ENCODE results near the gene BTBD1. TPM values are rescaled to one million over a fixed set of nuclear protein-coding genes. Genes with fewer than 3 reads are reported as not detected.

Gene BTBD1
- total and polyA plus RNA-seq, 2 experiments from 2014 or later: 60.3 to 121 TPM

- Histone ChIP-seq H3K4me1 (ENCODE audit: insufficient read depth) (no peaks in the 10 kb centered on the region), H2AFZ (no peak overlapping the region), H3K36me3 (ENCODE audit: low read depth) (no peaks in the 10 kb centered on the region), H3K4me2 (ENCODE audit: unreplicated experiment) (no peak overlapping the region), H3F3A (ENCODE audit: insufficient read depth) (no peaks in the 10 kb centered on the region), H3K27me3 (replicated peaks; ENCODE audit: insufficient read depth) (peaks cover 10% of the 10 kb centered on the region; the same call in 1 of the 2 replicates), H3K4me3 (no peak overlapping the region), H3K27ac (no peak overlapping the region), H4K20me1 (ENCODE audit: insufficient read depth) (no peaks in the 10 kb centered on the region), H3K9ac (no peak overlapping the region), H3K9me2 (ENCODE audit: insufficient read depth) (no peaks in the 10 kb centered on the region), H3K79me2 (ENCODE audit: insufficient read depth) (no peaks in the 10 kb centered on the region), H3K9me3 (ENCODE audit: low read depth) (no peaks in the 10 kb centered on the region)
- WGBS, 2 experiments (ENCODE audit: low coverage in 1 of 2, low lambda C conversion rate in 2 of 2, missing lambda C conversion rate in 2 of 2): 63 to 67% methylated on average over 5 of the region's 5 CpGs
- no peak for DNase-seq
- in situ Hi-C loops (cut with MboI): no loop called here
- TF ChIP-seq EZH2 (IDR thresholded peaks at IDR 0.05; ENCODE audit: insufficient read depth, poor library complexity, severe bottlenecking) (no peak), EZH2phosphoT487 (IDR thresholded peaks at IDR 0.05; ENCODE audit: insufficient read depth, low read depth) (no peak)
Measured at GRCh38 chr15:83113881-83114674, 47.0 kb upstream of the BTBD1 start.

GRCh38 chr15:83112956-83113299 is 45.9 kb upstream of the BTBD1 start:
- Histone ChIP-seq H3K4me3 (no peak overlapping the region), H3K79me2 (ENCODE audit: insufficient read depth) (no peaks in the 10 kb centered on the region), H3K9ac (no peak overlapping the region), H3K4me1 (ENCODE audit: insufficient read depth) (no peaks in the 10 kb centered on the region), H3K4me2 (ENCODE audit: unreplicated experiment) (no peak overlapping the region), H3K36me3 (ENCODE audit: low read depth) (no peaks in the 10 kb centered on the region), H3K27ac (no peak overlapping the region), H3K9me2 (ENCODE audit: insufficient read depth) (no peaks in the 10 kb centered on the region), H3K27me3 (replicated peaks; ENCODE audit: insufficient read depth) (peaks cover 22% of the 10 kb centered on the region), H3F3A (ENCODE audit: insufficient read depth) (no peaks in the 10 kb centered on the region), H3K9me3 (ENCODE audit: low read depth) (no peaks in the 10 kb centered on the region), H4K20me1 (ENCODE audit: insufficient read depth) (no peaks in the 10 kb centered on the region), H2AFZ (no peak overlapping the region)
- no peak for TF ChIP-seq EZH2phosphoT487 (IDR thresholded peaks at IDR 0.05; ENCODE audit: insufficient read depth, low read depth)
- TF ChIP-seq EZH2 (IDR thresholded peaks at IDR 0.05; ENCODE audit: insufficient read depth, poor library complexity, severe bottlenecking): no peak
- WGBS, 2 experiments (ENCODE audit: low coverage in 1 of 2, low lambda C conversion rate in 2 of 2, missing lambda C conversion rate in 2 of 2): 66 to 71% methylated on average over 3 of the region's 3 CpGs
- in situ Hi-C loops (cut with MboI): no loop called here
- no peak for DNase-seq

- H3K36me3 ChIP-seq (ENCODE audit: low read depth): no peaks in the 10 kb centered on the region
- no peaks in the 10 kb centered on the region for H3K9me2 ChIP-seq (ENCODE audit: insufficient read depth)
- H3K4me2 ChIP-seq (ENCODE audit: unreplicated experiment): no peak overlapping the region
- H3K9ac ChIP-seq: no peak overlapping the region
- no peaks in the 10 kb centered on the region for H4K20me1 ChIP-seq (ENCODE audit: insufficient read depth)
- WGBS, 2 experiments (ENCODE audit: low coverage in 1 of 2, low lambda C conversion rate in 2 of 2, missing lambda C conversion rate in 2 of 2): 35 to 40% methylated on average over 8 of the region's 8 CpGs
- H2AFZ ChIP-seq: no peak overlapping the region
- H3K79me2 ChIP-seq (ENCODE audit: insufficient read depth): no peaks in the 10 kb centered on the region
- no peak overlapping the region for H3K27ac ChIP-seq
- DNase-seq: no peak
- no peaks in the 10 kb centered on the region for H3K4me1 ChIP-seq (ENCODE audit: insufficient read depth)
- H3F3A ChIP-seq (ENCODE audit: insufficient read depth): no peaks in the 10 kb centered on the region
- no peak overlapping the region for H3K4me3 ChIP-seq
- no peaks in the 10 kb centered on the region for H3K9me3 ChIP-seq (ENCODE audit: low read depth)
- in situ Hi-C loops (cut with MboI): no loop called here
- peaks cover 27% of the 10 kb centered on the region for H3K27me3 ChIP-seq (replicated peaks; ENCODE audit: insufficient read depth)
- TF ChIP-seq EZH2 (IDR thresholded peaks at IDR 0.05; ENCODE audit: insufficient read depth, poor library complexity, severe bottlenecking) (no peak), EZH2phosphoT487 (IDR thresholded peaks at IDR 0.05; ENCODE audit: insufficient read depth, low read depth) (no peak)
Measured at GRCh38 chr15:83112233-83112955, 45.3 kb upstream of the BTBD1 start.

GRCh38 chr15:83111149-83111548 is 44.1 kb upstream of the BTBD1 start:
- 45 to 47% methylated on average over 3 of the region's 3 CpGs for whole genome bisulfite sequencing, 2 experiments (ENCODE audit: low coverage in 1 of 2, low lambda C conversion rate in 2 of 2, missing lambda C conversion rate in 2 of 2)
- Histone ChIP-seq H3K4me2 (ENCODE audit: unreplicated experiment) (no peak overlapping the region), H3K27ac (no peak overlapping the region), H3K36me3 (ENCODE audit: low read depth) (no peaks in the 10 kb centered on the region), H3K27me3 (replicated peaks; ENCODE audit: insufficient read depth) (peaks cover 35% of the 10 kb centered on the region), H3K4me3 (no peak overlapping the region), H4K20me1 (ENCODE audit: insufficient read depth) (no peaks in the 10 kb centered on the region), H3K9ac (no peak overlapping the region), H3K9me3 (ENCODE audit: low read depth) (no peaks in the 10 kb centered on the region), H3F3A (ENCODE audit: insufficient read depth) (no peaks in the 10 kb centered on the region), H2AFZ (no peak overlapping the region), H3K4me1 (ENCODE audit: insufficient read depth) (no peaks in the 10 kb centered on the region), H3K9me2 (ENCODE audit: insufficient read depth) (no peaks in the 10 kb centered on the region), H3K79me2 (ENCODE audit: insufficient read depth) (no peaks in the 10 kb centered on the region)
- no peak for DNase-seq
- no peak for TF ChIP-seq EZH2 (IDR thresholded peaks at IDR 0.05; ENCODE audit: insufficient read depth, poor library complexity, severe bottlenecking)
- no peak for TF ChIP-seq EZH2phosphoT487 (IDR thresholded peaks at IDR 0.05; ENCODE audit: insufficient read depth, low read depth)
- in situ Hi-C loops (cut with MboI): no loop called here
